ENCODE measurements around the gene TLL2. TPM values are rescaled to one million over a fixed set of nuclear protein-coding genes. Genes with fewer than 3 reads are reported as not detected.
A peak's percentile ranks its signal among the peaks of the same experiment; 100 is the strongest.

TLL2 gene
- total and polyA plus RNA-seq, 3 experiments from 2014 or later: 0.09 TPM; not detected in 2

- no peak overlapping the region for H3K4me3 Mint-ChIP-seq
- H3K4me1 ChIP-seq (ENCODE audit: insufficient read depth, low read length): no peaks in the 10 kb centered on the region
- peak overlapping the region in 1 of 8 donors; percentile 9 for H3K27ac Mint-ChIP-seq
- DNase-seq: no peak
- peaks cover 28 to 78% (median 30%) of the 10 kb centered on the region in 3 donors for H3K36me3 Mint-ChIP-seq
- H3K9me3 Mint-ChIP-seq: no peaks in the 10 kb centered on the region
- H3K27me3 ChIP-seq (ENCODE audit: insufficient read depth, low read length, poor library complexity, severe bottlenecking): no peaks in the 10 kb centered on the region
- H3K27ac ChIP-seq (ENCODE audit: low read depth, low read length): no peak overlapping the region
- H3K4me1 Mint-ChIP-seq: peaks cover 19 to 51% (median 50%) of the 10 kb centered on the region in 3 donors
- no peaks in the 10 kb centered on the region for H3K9me3 ChIP-seq (ENCODE audit: low read length)
- H3K27me3 Mint-ChIP-seq: no peaks in the 10 kb centered on the region
- POLR2A ChIA-PET: no interaction called here
- CTCF ChIA-PET: no interaction called here
- peaks cover 1% of the 10 kb centered on the region for H3K36me3 ChIP-seq (ENCODE audit: insufficient read depth, low read length)
- no peak overlapping the region for H3K4me3 ChIP-seq (ENCODE audit: low read length)
Measured at GRCh38 chr10:96541921-96542320, 28.2 kb upstream of the TLL2 start.

- no peaks in the 10 kb centered on the region for H3K36me3 ChIP-seq (ENCODE audit: insufficient read depth, low read length)
- H3K4me1 ChIP-seq (ENCODE audit: insufficient read depth, low read length): no peaks in the 10 kb centered on the region
- Mint-ChIP-seq H3K4me1 (peaks cover 24 to 57% (median 55%) of the 10 kb centered on the region in 3 donors), H3K4me3 (no peak overlapping the region), H3K36me3 (peaks cover 18 to 71% (median 22%) of the 10 kb centered on the region in 3 donors), H3K27me3 (peaks cover 0 to 2% of the 10 kb centered on the region in 2 donors), H3K9me3 (no peaks in the 10 kb centered on the region), H3K27ac (peak overlapping the region in 2 of 8 donors; percentile 5 to 56)
- no peak overlapping the region for H3K27ac ChIP-seq (ENCODE audit: low read depth, low read length)
- POLR2A ChIA-PET: interaction anchor here (0.6 kb wide), 1 partner anchor 397 kb away, joined by 3 read pairs; no protein-coding TSS in a partner anchor
- no peak for DNase-seq
- CTCF ChIA-PET: no interaction called here
- H3K9me3 ChIP-seq (ENCODE audit: low read length): no peaks in the 10 kb centered on the region
- H3K4me3 ChIP-seq (ENCODE audit: low read length): no peak overlapping the region
- H3K27me3 ChIP-seq (ENCODE audit: insufficient read depth, low read length, poor library complexity, severe bottlenecking): no peaks in the 10 kb centered on the region
Measured at GRCh38 chr10:96540240-96540639, 26.5 kb upstream of the TLL2 start.

GRCh38 chr10:96538683-96539082 lies 25.0 kb upstream of the TLL2 start:
- Histone ChIP-seq H3K4me1 (ENCODE audit: insufficient read depth, low read length) (no peaks in the 10 kb centered on the region), H3K36me3 (ENCODE audit: insufficient read depth, low read length) (no peaks in the 10 kb centered on the region), H3K4me3 (ENCODE audit: low read length) (no peak overlapping the region), H3K27ac (ENCODE audit: low read depth, low read length) (no peak overlapping the region), H3K27me3 (ENCODE audit: insufficient read depth, low read length, poor library complexity, severe bottlenecking) (no peaks in the 10 kb centered on the region), H3K9me3 (ENCODE audit: low read length) (no peaks in the 10 kb centered on the region)
- H3K4me1 Mint-ChIP-seq: peaks cover 24 to 55% (median 54%) of the 10 kb centered on the region in 3 donors
- no peak overlapping the region for H3K4me3 Mint-ChIP-seq
- H3K27ac Mint-ChIP-seq: peak overlapping the region in 1 of 8 donors; percentile 66
- POLR2A ChIA-PET: no interaction called here
- CTCF ChIA-PET: no interaction called here
- H3K36me3 Mint-ChIP-seq: peaks cover 17 to 71% (median 20%) of the 10 kb centered on the region in 3 donors
- no peaks in the 10 kb centered on the region for H3K9me3 Mint-ChIP-seq
- H3K27me3 Mint-ChIP-seq: peaks cover 0 to 2% of the 10 kb centered on the region in 2 donors
- DNase-seq: no peak

- Mint-ChIP-seq H3K9me3 (no peaks in the 10 kb centered on the region), H3K36me3 (peaks cover 11 to 73% (median 12%) of the 10 kb centered on the region in 3 donors), H3K4me3 (no peak overlapping the region), H3K4me1 (peaks cover 23 to 53% (median 45%) of the 10 kb centered on the region in 3 donors), H3K27ac (no peak overlapping the region), H3K27me3 (peaks cover 0 to 2% of the 10 kb centered on the region in 2 donors)
- ChIA-PET POLR2A (no interaction called here), CTCF (no interaction called here)
- H3K4me3 ChIP-seq (ENCODE audit: low read length): no peak overlapping the region
- no peak overlapping the region for H3K27ac ChIP-seq (ENCODE audit: low read depth, low read length)
- no peaks in the 10 kb centered on the region for H3K27me3 ChIP-seq (ENCODE audit: insufficient read depth, low read length, poor library complexity, severe bottlenecking)
- peaks cover 7% of the 10 kb centered on the region for H3K36me3 ChIP-seq (ENCODE audit: insufficient read depth, low read length)
- H3K9me3 ChIP-seq (ENCODE audit: low read length): no peaks in the 10 kb centered on the region
- DNase-seq: no peak
- no peaks in the 10 kb centered on the region for H3K4me1 ChIP-seq (ENCODE audit: insufficient read depth, low read length)
Measured at GRCh38 chr10:96536129-96536528, 22.4 kb upstream of the TLL2 start.

- DNase-seq: no peak
- H3K4me3 ChIP-seq (ENCODE audit: low read length): no peak overlapping the region
- H3K27ac ChIP-seq (ENCODE audit: low read depth, low read length): no peak overlapping the region
- ChIA-PET CTCF (no interaction called here), POLR2A (no interaction called here)
- no peaks in the 10 kb centered on the region for H3K4me1 ChIP-seq (ENCODE audit: insufficient read depth, low read length)
- H3K9me3 ChIP-seq (ENCODE audit: low read length): no peaks in the 10 kb centered on the region
- Mint-ChIP-seq H3K4me3 (no peak overlapping the region), H3K4me1 (peaks cover 15 to 31% (median 19%) of the 10 kb centered on the region in 3 donors), H3K27me3 (peaks cover 0 to 2% of the 10 kb centered on the region in 2 donors), H3K36me3 (peaks cover 4 to 73% (median 12%) of the 10 kb centered on the region in 3 donors), H3K9me3 (no peaks in the 10 kb centered on the region), H3K27ac (no peak overlapping the region)
- peaks cover 28% of the 10 kb centered on the region for H3K36me3 ChIP-seq (ENCODE audit: insufficient read depth, low read length)
- no peaks in the 10 kb centered on the region for H3K27me3 ChIP-seq (ENCODE audit: insufficient read depth, low read length, poor library complexity, severe bottlenecking)
Measured at GRCh38 chr10:96532523-96532922, 18.8 kb upstream of the TLL2 start.

- H3K4me3 Mint-ChIP-seq: no peak overlapping the region
- Histone ChIP-seq H3K4me3 (ENCODE audit: low read length) (no peak overlapping the region), H3K9me3 (ENCODE audit: low read length) (no peaks in the 10 kb centered on the region), H3K27me3 (ENCODE audit: insufficient read depth, low read length, poor library complexity, severe bottlenecking) (no peaks in the 10 kb centered on the region), H3K36me3 (ENCODE audit: insufficient read depth, low read length) (peaks cover 38% of the 10 kb centered on the region), H3K27ac (ENCODE audit: low read depth, low read length) (no peak overlapping the region), H3K4me1 (ENCODE audit: insufficient read depth, low read length) (no peaks in the 10 kb centered on the region)
- H3K4me1 Mint-ChIP-seq: peaks cover 0 to 8% (median 7%) of the 10 kb centered on the region in 3 donors
- H3K9me3 Mint-ChIP-seq: no peaks in the 10 kb centered on the region
- ChIA-PET CTCF (no interaction called here), POLR2A (no interaction called here)
- H3K27ac Mint-ChIP-seq: no peak overlapping the region
- H3K36me3 Mint-ChIP-seq: peaks cover 10 to 83% (median 24%) of the 10 kb centered on the region in 3 donors
- no peaks in the 10 kb centered on the region for H3K27me3 Mint-ChIP-seq
- DNase-seq: no peak
Measured at GRCh38 chr10:96529634-96530279, 16.0 kb upstream of the TLL2 start.

- H3K27ac ChIP-seq (ENCODE audit: low read depth, low read length): no peak overlapping the region
- ChIA-PET POLR2A (no interaction called here), CTCF (interaction anchor here (2.1 kb wide), 1 partner anchor 11 kb away, joined by 7 read pairs; the partner anchor contains the start of gene TLL2)
- no peaks in the 10 kb centered on the region for H3K9me3 ChIP-seq (ENCODE audit: low read length)
- Mint-ChIP-seq H3K36me3 (peaks cover 26 to 78% (median 28%) of the 10 kb centered on the region in 3 donors), H3K4me1 (peaks cover 0 to 4% (median 3%) of the 10 kb centered on the region in 3 donors), H3K4me3 (no peak overlapping the region), H3K9me3 (no peaks in the 10 kb centered on the region), H3K27me3 (no peaks in the 10 kb centered on the region), H3K27ac (no peak overlapping the region)
- no peak for DNase-seq
- no peaks in the 10 kb centered on the region for H3K27me3 ChIP-seq (ENCODE audit: insufficient read depth, low read length, poor library complexity, severe bottlenecking)
- H3K4me3 ChIP-seq (ENCODE audit: low read length): no peak overlapping the region
- no peaks in the 10 kb centered on the region for H3K4me1 ChIP-seq (ENCODE audit: insufficient read depth, low read length)
- peaks cover 26% of the 10 kb centered on the region for H3K36me3 ChIP-seq (ENCODE audit: insufficient read depth, low read length)
Measured at GRCh38 chr10:96524741-96525140, 11.0 kb upstream of the TLL2 start.

GRCh38 chr10:96517284-96517683 lies 3.6 kb upstream of the TLL2 start:
- Mint-ChIP-seq H3K36me3 (peaks cover 10 to 24% (median 18%) of the 10 kb centered on the region in 3 donors), H3K9me3 (no peaks in the 10 kb centered on the region), H3K27me3 (peaks cover 4 to 14% of the 10 kb centered on the region in 2 donors), H3K27ac (no peak overlapping the region), H3K4me3 (no peak overlapping the region), H3K4me1 (peaks cover 15 to 21% (median 21%) of the 10 kb centered on the region in 3 donors)
- DNase-seq: no peak
- H3K4me3 ChIP-seq (ENCODE audit: low read length): no peak overlapping the region
- no peaks in the 10 kb centered on the region for H3K9me3 ChIP-seq (ENCODE audit: low read length)
- POLR2A ChIA-PET: interaction anchor here (0.6 kb wide), 1 partner anchor 80 kb away, joined by 4 read pairs; no protein-coding TSS in a partner anchor
- peaks cover 12% of the 10 kb centered on the region for H3K27me3 ChIP-seq (ENCODE audit: insufficient read depth, low read length, poor library complexity, severe bottlenecking)
- CTCF ChIA-PET: no interaction called here
- H3K4me1 ChIP-seq (ENCODE audit: insufficient read depth, low read length): peaks cover 14% of the 10 kb centered on the region
- H3K36me3 ChIP-seq (ENCODE audit: insufficient read depth, low read length): peaks cover 7% of the 10 kb centered on the region
- H3K27ac ChIP-seq (ENCODE audit: low read depth, low read length): no peak overlapping the region

All from CD8-positive, alpha-beta memory T cell (primary cell).